K562 (cell line): ENCODE results near the gene FAM169A. TPM values are rescaled to one million over a fixed set of nuclear protein-coding genes. Genes with fewer than 3 reads are reported as not detected.
A peak's percentile ranks its signal among the peaks of the same experiment; 100 is the strongest.

ENCODE experiments used
- ATAC-seq: fragments of 200-7000 bp; cut with Tn5 transposase; 3 replicates; pipeline ENCODE4 v1.9.1; 2020; ENCODE audit warnings: moderate library complexity
- BruUV-seq: library from RNA; stranded (reverse); fragments of 400-500 nt; replicated peaks from 2 replicates; lab custom pipeline; 2021; lab: Mats Ljungman, UMichigan
- CTCF ChIA-PET: fragments of 300-600 bp; formaldehyde crosslinking; extraction: SDS; loops from one replicate; lab custom pipeline; 2021; ENCODE audit warnings: low intra/inter-chr PET ratio; lab: Yijun Ruan, JAX
- POLR2A ChIA-PET: fragments of 300-600, 350-650 bp; sonication (Branson Sonifier 250); formaldehyde crosslinking; extraction: SDS; loops from one replicate; lab custom pipeline; 2021; ENCODE audit warnings: antibody characterized with exemption, inconsistent platforms; lab: Yijun Ruan, JAX
- DNase-seq, 4 experiments: peaks; one replicate each; pipeline versions ENCODE4 v3.0.0 to v3.0.0-alpha.2; 2011 to 2018; ENCODE audit warnings: low spot score in 3 of 4, mixed read lengths in 3 of 4; ENCODE audit errors: extremely low read depth in 1 of 4
- FAIRE-seq: peaks from 2 replicates; lab custom pipeline; 2011; peaks lifted over from hg19 to GRCh38; lab: Jason Lieb, UNC
- H2AFZ ChIP-seq: 2 replicates; pipeline ENCODE4 v1.6.0; 2011; ENCODE audit warnings: low read depth, low read length, control low read depth, inconsistent platforms
- H3K27ac ChIP-seq: fragments of 200-600 bp; 3 replicates; pipeline ENCODE4 v1.8.0; 2011; ENCODE audit warnings: low read depth, mild to moderate bottlenecking, control low read depth, inconsistent platforms, low read length, moderate library complexity, mixed read lengths; ENCODE audit errors: extremely low read depth
- H3K27me3 ChIP-seq, 2 experiments: fragments of 300-600 bp in 1 of 2; 2 replicates in 1 of 2; 3 replicates in 1 of 2; pipeline versions ENCODE4 v1.6.0 to v1.8.0; 2011; ENCODE audit warnings: inconsistent platforms in 2 of 2, low read length in 2 of 2, mild to moderate bottlenecking in 1 of 2, mixed read lengths in 1 of 2, moderate library complexity in 1 of 2; ENCODE audit not compliant: control insufficient read depth in 2 of 2, insufficient read depth in 2 of 2
- H3K36me3 ChIP-seq: fragments of 300-600 bp; 3 replicates; pipeline ENCODE4 v1.8.0; 2011; ENCODE audit warnings: mild to moderate bottlenecking, low read length, inconsistent platforms; ENCODE audit not compliant: control insufficient read depth, insufficient read depth
- H3K4me1 ChIP-seq, 2 experiments: fragments of 200-600 bp in 1 of 2; replicated peaks in 1 of 2; 2 replicates in 1 of 2; 3 replicates in 1 of 2; pipeline versions ENCODE4 v1.5.1 to v1.8.0; 2011; ENCODE audit warnings: inconsistent platforms in 2 of 2, low read length in 2 of 2, mild to moderate bottlenecking in 1 of 2, mixed read lengths in 1 of 2, moderate library complexity in 1 of 2; ENCODE audit not compliant: control insufficient read depth in 2 of 2, insufficient read depth in 2 of 2
- H3K4me2 ChIP-seq: 2 replicates; pipeline ENCODE4 v1.6.1; 2011; ENCODE audit warnings: low read length, control low read depth, inconsistent platforms, mixed read lengths; ENCODE audit not compliant: insufficient read depth
- H3K4me3 ChIP-seq: fragments of 200-600 bp; sonication (generic), shearing (Covaris generic); 2 replicates; pipeline ENCODE4 v1.5.1; 2016; ENCODE audit warnings: control low read depth, inconsistent platforms
- H3K79me2 ChIP-seq: fragments of 200-600 bp; 3 replicates; pipeline ENCODE4 v1.8.0; 2011; ENCODE audit warnings: low read length, inconsistent platforms; ENCODE audit not compliant: control insufficient read depth, insufficient read depth
- H3K9ac ChIP-seq, 2 experiments: 2 replicates each; pipeline versions ENCODE4 v1.6.0 to v1.6.1; 2011; ENCODE audit warnings: low read depth in 2 of 2, low read length in 2 of 2, control low read depth in 1 of 2, inconsistent platforms in 1 of 2, mild to moderate bottlenecking in 1 of 2, mixed read lengths in 1 of 2; ENCODE audit not compliant: insufficient read depth in 1 of 2
- H3K9me1 ChIP-seq: one replicate; pipeline ENCODE4 v1.6.0; 2011; ENCODE audit warnings: inconsistent platforms, mild to moderate bottlenecking, low read length, moderate library complexity; ENCODE audit not compliant: control insufficient read depth, insufficient read depth
- H3K9me3 ChIP-seq: replicated peaks from 2 replicates; pipeline ENCODE4 v1.5.1; 2011; ENCODE audit warnings: low read depth, low read length, inconsistent platforms; ENCODE audit not compliant: control insufficient read depth, insufficient read depth
- H4K20me1 ChIP-seq: replicated peaks from 2 replicates; pipeline ENCODE4 v1.6.1; 2011; ENCODE audit warnings: low read length, inconsistent platforms, mixed read lengths; ENCODE audit not compliant: control insufficient read depth, insufficient read depth
- CTCF ChIP-seq, 3 experiments: IDR thresholded peaks in 2 of 3; conservative IDR thresholded peaks in 1 of 3; 2 replicates each; pipeline ENCODE4 v1.5.1; 2011 to 2012; ENCODE audit warnings: low read length in 3 of 3, mild to moderate bottlenecking in 3 of 3, control low read depth in 2 of 3, improper control_type of control experiment in 1 of 3, inconsistent platforms in 1 of 3, low read depth in 1 of 3, mixed read lengths in 1 of 3, moderate library complexity in 1 of 3; ENCODE audit not compliant: insufficient read depth in 2 of 3
- CTCFL ChIP-seq: IDR thresholded peaks from 2 replicates; pipeline ENCODE4 v1.6.1; 2011; ENCODE audit warnings: borderline replicate concordance, low read depth, mild to moderate bottlenecking, moderate library complexity, low read length; ENCODE audit not compliant: insufficient read depth, poor library complexity, severe bottlenecking
- HDAC8 ChIP-seq: fragments of 450-650 bp; IDR thresholded peaks from 2 replicates; pipeline ENCODE4 v1.6.1; 2016; ENCODE audit warnings: mild to moderate bottlenecking, missing genetic modification characterization, moderate library complexity, missing compliant biosample characterization
- HINFP ChIP-seq: fragments of 450-650 bp; conservative IDR thresholded peaks from 2 replicates; pipeline ENCODE4 v1.6.1; 2016; ENCODE audit warnings: missing genetic modification characterization, low read depth, mild to moderate bottlenecking, control low read depth, missing compliant biosample characterization
- IRF2 ChIP-seq: sonication (generic); formaldehyde crosslinking; IDR thresholded peaks from 2 replicates; pipeline ENCODE4 v1.8.1; 2022; ENCODE audit warnings: mild to moderate bottlenecking, missing genetic modification reagents
- MEF2A ChIP-seq: IDR thresholded peaks from 2 replicates; pipeline ENCODE4 v1.6.1; 2011; ENCODE audit warnings: low read depth, mild to moderate bottlenecking, low read length, moderate library complexity; ENCODE audit not compliant: control insufficient read depth
- POU5F1 ChIP-seq: fragments of 150-350 bp; IDR thresholded peaks from 2 replicates; pipeline ENCODE4 v1.6.1; 2014; ENCODE audit warnings: borderline replicate concordance, low read length, low read depth, mild to moderate bottlenecking; ENCODE audit not compliant: partially characterized antibody
- RAD21 ChIP-seq, 2 experiments: fragments of 250-450 bp in 1 of 2; fragments of 450-650 bp in 1 of 2; sonication (Bioruptor Pico) in 1 of 2; formaldehyde crosslinking in 1 of 2; IDR thresholded peaks in 1 of 2; conservative IDR thresholded peaks in 1 of 2; 2 replicates each; pipeline versions ENCODE4 v1.4.0 to v1.8.0; 2020 to 2022; ENCODE audit warnings: mild to moderate bottlenecking in 2 of 2, moderate library complexity in 1 of 2
- RFX5 ChIP-seq: IDR thresholded peaks from 2 replicates; pipeline ENCODE4 v1.6.1; 2011; ENCODE audit warnings: low read depth, mild to moderate bottlenecking, improper control_type of control experiment, low read length
- RNF2 ChIP-seq: sonication (generic); IDR thresholded peaks from 2 replicates; pipeline ENCODE4 v1.6.1; 2016
- SMC3 ChIP-seq: conservative IDR thresholded peaks from 2 replicates; pipeline ENCODE4 v1.6.1; 2011; ENCODE audit warnings: low read depth, low read length, improper control_type of control experiment; ENCODE audit not compliant: insufficient read depth
- STAG1 ChIP-seq: sonication (generic); formaldehyde crosslinking; IDR thresholded peaks from 2 replicates; pipeline ENCODE4 v1.5.0; 2020; ENCODE audit warnings: missing genetic modification reagents, borderline replicate concordance
- ZBTB26 ChIP-seq: fragments of 450-650 bp; formaldehyde crosslinking; IDR thresholded peaks from 2 replicates; pipeline ENCODE4 v1.4.0; 2022; ENCODE audit warnings: missing genetic modification characterization
- WGBS: fragments of 100-300 bp; shearing (Covaris generic); methylation state at CpG from one replicate; pipeline ENCODE4 v1.1.6; 2016; ENCODE audit warnings: low coverage, mixed read lengths; ENCODE audit not compliant: insufficient coverage; ENCODE audit errors: missing lambda C conversion rate; 5-methylcytosine and 5-hydroxymethylcytosine counted together
- in situ Hi-C: fragments of 300-500 bp; cut with MboI; formaldehyde crosslinking; loops from 4 replicates; pipeline ENCODE4 v1.15.0; 2018; ENCODE audit warnings: inconsistent platforms, mixed read lengths
- intact Hi-C: fragments of 100-400 bp; cut with micrococcal nuclease; formaldehyde crosslinking; loops from 2 replicates; pipeline ENCODE4 v1.14.2; 2022
- polyA plus RNA-seq, 8 experiments: library from polyadenylated mRNA; depleted of rRNA in 4 of 8; stranded (reverse) in 5 of 8; unstranded in 3 of 8; fragments of >200 nt; fragmentation: Nextera tagmentation in 2 of 8; fragmentation: Illumina TruSeq in 1 of 8; extraction: Ambion mirVana in 2 of 8; extraction: Trizol in 1 of 8; gene quantifications; 2 replicates each; pipeline versions ENCODE4 v1.2.1 to v1.2.3, GENCODE V29; 2011 to 2014; ENCODE audit warnings: inconsistent platforms in 1 of 8, missing spikeins in 1 of 8
- total RNA-seq, 7 experiments: library from RNA; depleted of rRNA in 6 of 7; stranded (reverse); fragments of >200 nt in 6 of 7; fragmentation: Illumina TruSeq in 2 of 7; extraction: Trizol in 2 of 7; gene quantifications; 2 replicates each; pipeline versions ENCODE4 v1.2.1 to v1.2.3, GENCODE V29; 2011 to 2021; ENCODE audit warnings: low replicate concordance in 1 of 7

Gene FAM169A
- total and polyA plus RNA-seq, 9 of the 15 experiments (the other 6 are each of a cell fraction or from before 2014, with no cell fraction given), result 0.01 to 0.04 TPM; not detected in 7

GRCh38 chr5:74903165-74903787 is 37.1 kb upstream of the FAM169A start:
- no peak for FAIRE-seq
- POLR2A ChIA-PET, result interaction anchor here (0.6 kb wide), 1 partner anchor 104 kb away, joined by 3 read pairs; no protein-coding TSS in a partner anchor
- in situ Hi-C loops, result no loop called here
- TF ChIP-seq RAD21 (CRISPR knock-in tag; conservative IDR thresholded peaks at IDR 0.05 in 1 of 2, IDR thresholded peaks at IDR 0.05 in 1 of 2) (peak in 1 of 2 experiments; percentile 47; a peak in 2 of 4 replicates), RNF2 (no peak), STAG1 (CRISPR knock-in tag) (peak; percentile 22; the same call in 1 of the 2 replicates), CTCFL (peak; percentile 42), HDAC8 (tag) (no peak), ZBTB26 (CRISPR knock-in tag) (no peak), IRF2 (no peak), HINFP (no peak), RFX5 (peak; percentile 75; the same call in 1 of the 2 replicates), SMC3 (0 out of 2 replicates have a peak, but pooled peaks have one; percentile 24), POU5F1 (no peak), CTCF (IDR thresholded peaks at IDR 0.05 in 2 of 3, conservative IDR thresholded peaks at IDR 0.05 in 1 of 3; ENCODE audit: insufficient read depth in 2 of 3, low read depth in 1 of 3, low read length in 3 of 3) (peak; percentile 58 to 70 (median 59)), MEF2A (no peak)

More at GRCh38 chr5:74903165-74903787, 37.1 kb upstream of the FAM169A start:
- H3K9me3 ChIP-seq, result no peaks in the 10 kb centered on the region
- H3K4me2 ChIP-seq, result no peak overlapping the region
- H3K9ac ChIP-seq, result no peak overlapping the region
- no peaks in the 10 kb centered on the region for H3K27me3 ChIP-seq
- CTCF ChIA-PET, result no interaction called here
- no peak overlapping the region for H3K4me3 ChIP-seq
- H3K79me2 ChIP-seq, result no peaks in the 10 kb centered on the region
- H2AFZ ChIP-seq, result no peak overlapping the region
- BruUV-seq, result no TSS peak
- peak; percentile 96 for ATAC-seq
- no peaks in the 10 kb centered on the region for H3K36me3 ChIP-seq
- no peaks in the 10 kb centered on the region for H4K20me1 ChIP-seq
- no peaks in the 10 kb centered on the region for H3K4me1 ChIP-seq
- intact Hi-C loops, result loop anchor here (1.0 kb wide), 1 partner anchor 137 kb away; no protein-coding TSS in a partner anchor
- H3K27ac ChIP-seq, result no peak overlapping the region
- WGBS, result 4% methylated on average over 4 of the region's 4 CpGs
- no peaks in the 10 kb centered on the region for H3K9me1 ChIP-seq
- DNase-seq, result peak in 3 of 4 experiments; percentile 22 to 35 (median 28)
